ENCODE data around the gene FKBP4.
"Not testable (repeated sequence)": the region's sequence is repeated elsewhere in the genome, so short reads cannot be mapped to it uniquely, and the experiment has no call there.

FKBP4 gene

GRCh38 chr12:2794736-2795289, at the start of gene FKBP4:
Gene FKBP4, plus strand, starts transcription at chr12:2794970. Its CDS starts 170 bp downstream, at chr12:2795140.
- peak; percentile 83 to 87 for DNase-seq

GRCh38 chr12:2745655-2746054, 49.1 kb upstream of the FKBP4 start:
- no peak for DNase-seq

GRCh38 chr12:2749580-2749979, 45.2 kb upstream of the FKBP4 start:
- DNase-seq: no peak

GRCh38 chr12:2750185-2750584, 44.6 kb upstream of the FKBP4 start:
- no peak for DNase-seq

GRCh38 chr12:2751230-2751629, 43.5 kb upstream of the FKBP4 start:
- DNase-seq: no peak

- DNase-seq: no peak
Measured at GRCh38 chr12:2751686-2752085, 43.1 kb upstream of the FKBP4 start.

GRCh38 chr12:2752676-2753371, 41.9 kb upstream of the FKBP4 start:
- DNase-seq: peak; percentile 62 to 68

GRCh38 chr12:2753536-2753935, 41.2 kb upstream of the FKBP4 start:
- DNase-seq: no peak

- no peak for DNase-seq
Measured at GRCh38 chr12:2754208-2754607, 40.6 kb upstream of the FKBP4 start.

- DNase-seq: no peak
Measured at GRCh38 chr12:2756756-2757155, 38.0 kb upstream of the FKBP4 start.

- DNase-seq: no peak
Measured at GRCh38 chr12:2759733-2760132, 35.0 kb upstream of the FKBP4 start.

- no peak for DNase-seq
Measured at GRCh38 chr12:2764398-2764797, 30.4 kb upstream of the FKBP4 start.

GRCh38 chr12:2765052-2765451, 29.7 kb upstream of the FKBP4 start:
- no peak for DNase-seq

- DNase-seq: no peak
Measured at GRCh38 chr12:2765608-2766007, 29.2 kb upstream of the FKBP4 start.

- DNase-seq: no peak
Measured at GRCh38 chr12:2768224-2768961, 26.4 kb upstream of the FKBP4 start.

GRCh38 chr12:2769866-2770533, 24.8 kb upstream of the FKBP4 start:
- no peak for DNase-seq

- DNase-seq: not testable (repeated sequence)
Measured at GRCh38 chr12:2770544-2770943, 24.2 kb upstream of the FKBP4 start.

- DNase-seq: no peak
Measured at GRCh38 chr12:2772370-2772769, 22.4 kb upstream of the FKBP4 start.

GRCh38 chr12:2773199-2773875, 21.4 kb upstream of the FKBP4 start:
- no peak for DNase-seq

- no peak for DNase-seq
Measured at GRCh38 chr12:2775431-2775830, 19.3 kb upstream of the FKBP4 start.

- no peak for DNase-seq
Measured at GRCh38 chr12:2776129-2776806, 18.5 kb upstream of the FKBP4 start.

- DNase-seq: no peak
Measured at GRCh38 chr12:2779281-2779680, 15.5 kb upstream of the FKBP4 start.

Data from activated CD4-positive, alpha-beta T cell treated with anti-CD3 and anti-CD28 coated beads, Interleukin-2, amount 50 U/mL, for 4 hours (primary cell).